ENCODE measurements around the gene HES5.

Gene HES5

GRCh38 chr1:2523191-2523890, 6.7 kb downstream of the HES5 start:
- H3K36me3 ChIP-seq = peaks cover 34% of the 10 kb centered on the region
- H3K27me3 ChIP-seq = peaks cover 17% of the 10 kb centered on the region
- H3K9me3 ChIP-seq = no peaks in the 10 kb centered on the region
- TF ChIP-seq CTCF (IDR thresholded peaks at IDR 0.05) = no peak
- no peak overlapping the region for H3K27ac ChIP-seq
- H3K4me3 ChIP-seq (ENCODE audit: low read depth in 1 of 2, low read length in 1 of 2) = no peak overlapping the region
- H3K4me1 ChIP-seq (ENCODE audit: control insufficient read depth in 1 of 2, insufficient read depth in 1 of 2, low read depth in 1 of 2, low read length in 1 of 2) = peaks cover 24 to 26% of the 10 kb centered on the region in 2 experiments

- Histone ChIP-seq H3K4me3 (ENCODE audit: low read depth in 1 of 2, low read length in 1 of 2) (no peak overlapping the region), H3K9me3 (no peaks in the 10 kb centered on the region), H3K36me3 (peaks cover 45% of the 10 kb centered on the region), H3K27ac (no peak overlapping the region), H3K27me3 (peaks cover 6% of the 10 kb centered on the region), H3K4me1 (ENCODE audit: control insufficient read depth in 1 of 2, insufficient read depth in 1 of 2, low read depth in 1 of 2, low read length in 1 of 2) (peaks cover 24 to 26% of the 10 kb centered on the region in 2 experiments)
- no peak for TF ChIP-seq CTCF (IDR thresholded peaks at IDR 0.05)
Observed at GRCh38 chr1:2522230-2522629, 7.8 kb downstream of the HES5 start.

GRCh38 chr1:2520806-2521205, 9.3 kb downstream of the HES5 start:
- no peak for TF ChIP-seq CTCF (IDR thresholded peaks at IDR 0.05)
- H3K36me3 ChIP-seq = peaks cover 59% of the 10 kb centered on the region
- H3K27ac ChIP-seq = no peak overlapping the region

GRCh38 chr1:2520206-2520605, 9.9 kb downstream of the HES5 start:
- H3K27ac ChIP-seq = no peak overlapping the region
- no peak overlapping the region for H3K4me3 ChIP-seq (ENCODE audit: low read depth in 1 of 2, low read length in 1 of 2)
- no peaks in the 10 kb centered on the region for H3K9me3 ChIP-seq
- peaks cover 7 to 14% of the 10 kb centered on the region in 2 experiments for H3K4me1 ChIP-seq (ENCODE audit: control insufficient read depth in 1 of 2, insufficient read depth in 1 of 2, low read depth in 1 of 2, low read length in 1 of 2)
- no peak for TF ChIP-seq CTCF (IDR thresholded peaks at IDR 0.05)
- H3K27me3 ChIP-seq = no peaks in the 10 kb centered on the region
- H3K36me3 ChIP-seq = peaks cover 65% of the 10 kb centered on the region

More at GRCh38 chr1:2520806-2521205, 9.3 kb downstream of the HES5 start:
- Histone ChIP-seq H3K4me3 (ENCODE audit: low read depth in 1 of 2, low read length in 1 of 2) (no peak overlapping the region), H3K27me3 (no peaks in the 10 kb centered on the region), H3K9me3 (no peaks in the 10 kb centered on the region), H3K4me1 (ENCODE audit: control insufficient read depth in 1 of 2, insufficient read depth in 1 of 2, low read depth in 1 of 2, low read length in 1 of 2) (peaks cover 13 to 20% of the 10 kb centered on the region in 2 experiments)

GRCh38 chr1:2519729-2520128, 10.3 kb downstream of the HES5 start:
- H3K36me3 ChIP-seq = peaks cover 70% of the 10 kb centered on the region
- peaks cover 2 to 9% of the 10 kb centered on the region in 2 experiments for H3K4me1 ChIP-seq (ENCODE audit: control insufficient read depth in 1 of 2, insufficient read depth in 1 of 2, low read depth in 1 of 2, low read length in 1 of 2)
- H3K4me3 ChIP-seq (ENCODE audit: low read depth in 1 of 2, low read length in 1 of 2) = no peak overlapping the region
- no peak for TF ChIP-seq CTCF (IDR thresholded peaks at IDR 0.05)
- H3K27ac ChIP-seq = no peak overlapping the region
- no peaks in the 10 kb centered on the region for H3K9me3 ChIP-seq
- H3K27me3 ChIP-seq = no peaks in the 10 kb centered on the region

All from neutrophil (primary cell).